HCT116 (cell line): ENCODE results near the gene ST7L. TPM values are rescaled to one million over a fixed set of nuclear protein-coding genes. Genes with fewer than 3 reads are reported as not detected.

Experiments used
- ATAC-seq: fragments of 200-7000 bp; cut with Tn5 transposase; 2 replicates; pipeline ENCODE4 v1.9.1; 2020; ENCODE audit warnings: mild to moderate bottlenecking, moderate library complexity
- BruUV-seq: library from RNA; stranded (reverse); fragments of 400-500 nt; replicated peaks from 2 replicates; lab custom pipeline; 2021; lab: Mats Ljungman, UMichigan
- CTCF ChIA-PET: fragments of 300-600 bp; sonication (Branson Sonifier 250); formaldehyde crosslinking; loops from one replicate; lab custom pipeline; 2021; ENCODE audit warnings: antibody characterized with exemption; lab: Charles Lee
- POLR2A ChIA-PET: fragments of 300-600, 350-600 bp; sonication (Branson Sonifier 250); formaldehyde crosslinking; loops from one replicate; lab custom pipeline; 2021; ENCODE audit warnings: antibody characterized with exemption; lab: Charles Lee
- RAD21 ChIA-PET, 2 experiments: fragments of 300-600 bp; sonication (Branson Sonifier 250); formaldehyde crosslinking; loops; one replicate each; lab custom pipeline; 2023; ENCODE audit warnings: low total read pairs in 2 of 2; ENCODE audit not compliant: uncharacterized antibody in 2 of 2, unreplicated experiment in 2 of 2, low non-redundant PET in 1 of 2; lab: Charles Lee
- DNase-seq: peaks from one replicate; pipeline ENCODE4 v3.0.0-alpha.2; 2010; ENCODE audit warnings: low read depth, low spot score
- H2AFZ ChIP-seq: fragments of 200-600 bp; shearing (Covaris generic), sonication (generic); 2 replicates; pipeline ENCODE4 v1.6.1; 2017; ENCODE audit warnings: low read depth, mixed run types, mixed read lengths, antibody characterized with exemption, low read length; ENCODE audit not compliant: poor library complexity, severe bottlenecking
- H3K27ac ChIP-seq: 2 replicates; pipeline ENCODE4 v1.5.1; 2012; ENCODE audit warnings: low read depth, low read length
- H3K27me3 ChIP-seq: fragments of 200-600 bp; sonication (generic); 2 replicates; pipeline ENCODE4 v1.6.1; 2016; ENCODE audit warnings: mixed run types, low read length, mixed read lengths; ENCODE audit not compliant: insufficient read depth
- H3K36me3 ChIP-seq, 2 experiments: fragments of 200-500 bp in 1 of 2; fragments of 200-600 bp in 1 of 2; sonication (Bioruptor generic) in 1 of 2; sonication (generic) in 1 of 2; 2 replicates each; pipeline versions ENCODE4 v1.5.1 to v1.6.1; 2014 to 2016; ENCODE audit warnings: low read length in 2 of 2, inconsistent platforms in 1 of 2, mixed read lengths in 1 of 2, mixed run types in 1 of 2; ENCODE audit not compliant: insufficient read depth in 2 of 2, control insufficient read depth in 1 of 2
- H3K4me1 ChIP-seq, 2 experiments: fragments of 200-600 bp in 1 of 2; sonication (generic) in 1 of 2; 2 replicates each; pipeline versions ENCODE4 v1.5.1 to v1.6.1; 2012 to 2017; ENCODE audit warnings: low read length in 2 of 2, inconsistent platforms in 1 of 2, mild to moderate bottlenecking in 1 of 2, mixed read lengths in 1 of 2, mixed run types in 1 of 2, moderate library complexity in 1 of 2; ENCODE audit not compliant: insufficient read depth in 2 of 2, control insufficient read depth in 1 of 2
- H3K4me2 ChIP-seq: fragments of 200-600 bp; sonication (generic); 2 replicates; pipeline ENCODE4 v1.6.1; 2017; ENCODE audit warnings: mixed run types, low read length, mixed read lengths
- H3K4me3 ChIP-seq, 2 experiments: fragments of 200-600 bp in 1 of 2; sonication (generic) in 1 of 2; replicated peaks in 1 of 2; 2 replicates each; pipeline ENCODE4 v1.5.1; 2011 to 2016; ENCODE audit warnings: low read length in 2 of 2, control low read depth in 1 of 2, low read depth in 1 of 2, mild to moderate bottlenecking in 1 of 2, mixed read lengths in 1 of 2, mixed run types in 1 of 2
- H3K79me2 ChIP-seq: fragments of 200-600 bp; sonication (generic); 2 replicates; pipeline ENCODE4 v1.6.1; 2017; ENCODE audit warnings: mild to moderate bottlenecking, mixed run types, low read length, moderate library complexity, mixed read lengths; ENCODE audit not compliant: insufficient read depth
- H3K9ac ChIP-seq: fragments of 200-600 bp; sonication (generic); 2 replicates; pipeline ENCODE4 v1.6.1; 2016; ENCODE audit warnings: low read length, mixed read lengths
- H3K9me2 ChIP-seq: fragments of 200-600 bp; sonication (generic), shearing (Covaris generic); 2 replicates; pipeline ENCODE4 v1.6.1; 2017; ENCODE audit warnings: mixed run types, mild to moderate bottlenecking, moderate library complexity; ENCODE audit not compliant: insufficient read depth
- H3K9me3 ChIP-seq, 2 experiments: fragments of 200-500 bp in 1 of 2; fragments of 200-600 bp in 1 of 2; sonication (Bioruptor generic) in 1 of 2; sonication (generic) in 1 of 2; 2 replicates each; pipeline ENCODE4 v1.6.1; 2014 to 2017; ENCODE audit warnings: low read length in 2 of 2, mixed read lengths in 2 of 2, inconsistent platforms in 1 of 2, low read depth in 1 of 2, mild to moderate bottlenecking in 1 of 2, mixed run types in 1 of 2, moderate library complexity in 1 of 2; ENCODE audit not compliant: control insufficient read depth in 1 of 2, insufficient read depth in 1 of 2
- H4K20me1 ChIP-seq: fragments of 200-600 bp; sonication (generic), shearing (Covaris generic); 2 replicates; pipeline ENCODE4 v1.6.1; 2017; ENCODE audit warnings: mixed run types, mild to moderate bottlenecking, moderate library complexity; ENCODE audit not compliant: insufficient read depth
- ATF3 ChIP-seq: IDR thresholded peaks from 2 replicates; pipeline ENCODE4 v1.6.1; 2012
- CEBPB ChIP-seq: IDR thresholded peaks from 2 replicates; pipeline ENCODE4 v1.6.1; 2012; ENCODE audit warnings: low read depth
- CTCF ChIP-seq, 3 experiments: fragments of 200-600 bp in 1 of 3; sonication (generic) in 1 of 3; IDR thresholded peaks in 2 of 3; conservative IDR thresholded peaks in 1 of 3; 2 replicates each; pipeline ENCODE4 v1.5.1; 2012 to 2017; ENCODE audit warnings: low read depth in 2 of 3, low read length in 2 of 3, antibody characterized with exemption in 1 of 3, borderline replicate concordance in 1 of 3, control low read depth in 1 of 3, mild to moderate bottlenecking in 1 of 3, mixed read lengths in 1 of 3, mixed run types in 1 of 3, moderate library complexity in 1 of 3; ENCODE audit not compliant: insufficient read depth in 1 of 3
- EZH2 ChIP-seq: fragments of 200-600 bp; sonication (generic); IDR thresholded peaks from 2 replicates; pipeline ENCODE4 v1.6.1; 2017; ENCODE audit warnings: antibody characterized with exemption, mixed run types
- EZH2phosphoT487 ChIP-seq: fragments of 200-600 bp; IDR thresholded peaks from 2 replicates; pipeline ENCODE4 v1.6.1; 2018; ENCODE audit warnings: antibody characterized with exemption, borderline replicate concordance
- FOSL1 ChIP-seq: IDR thresholded peaks from 2 replicates; pipeline ENCODE4 v1.6.1; 2012; ENCODE audit warnings: low read depth
- JUND ChIP-seq: IDR thresholded peaks from 2 replicates; pipeline ENCODE4 v1.6.1; 2012
- MAX ChIP-seq: IDR thresholded peaks from 2 replicates; pipeline ENCODE4 v1.6.1; 2012
- POLR2AphosphoS5 ChIP-seq: IDR thresholded peaks from 2 replicates; pipeline ENCODE4 v1.6.1; 2011; ENCODE audit warnings: mild to moderate bottlenecking, low read depth, low read length, moderate library complexity
- RAD21 ChIP-seq: IDR thresholded peaks from 2 replicates; pipeline ENCODE4 v1.6.1; 2012; ENCODE audit warnings: low read depth, mild to moderate bottlenecking
- REST ChIP-seq: IDR thresholded peaks from 2 replicates; pipeline ENCODE4 v1.6.1; 2012; ENCODE audit warnings: low read depth
- SP1 ChIP-seq: IDR thresholded peaks from 2 replicates; pipeline ENCODE4 v1.6.1; 2012; ENCODE audit warnings: low read depth
- SRF ChIP-seq: IDR thresholded peaks from 2 replicates; pipeline ENCODE4 v1.6.1; 2012; ENCODE audit warnings: low read depth
- YY1 ChIP-seq: IDR thresholded peaks from 2 replicates; pipeline ENCODE4 v1.6.1; 2011; ENCODE audit warnings: low read length, low read depth, moderate library complexity, mild to moderate bottlenecking; ENCODE audit not compliant: insufficient replicate concordance; ENCODE audit errors: extremely low read depth
- ZFX ChIP-seq: fragments of 450-650 bp; IDR thresholded peaks from 2 replicates; pipeline ENCODE4 v1.6.1; 2017
- intact Hi-C: fragments of 100-400 bp; cut with micrococcal nuclease; formaldehyde crosslinking; loops from 2 replicates; pipeline ENCODE4 v1.10.0; 2022
- total RNA-seq: library from RNA; stranded (reverse); gene quantifications from one replicate; pipeline ENCODE4 v1.2.1, GENCODE V29; 2021; ENCODE audit not compliant: unreplicated experiment

Gene ST7L
- total RNA-seq, 1 experiment from 2014 or later: 19.9 TPM

GRCh38 chr1:112501810-112502641, 116.9 kb downstream of the ST7L start (continued):
- TF ChIP-seq YY1: no peak
- no peak for TF ChIP-seq EZH2phosphoT487
- TF ChIP-seq POLR2AphosphoS5: no peak

GRCh38 chr1:112496290-112496689, 122.7 kb downstream of the ST7L start:
- ChIA-PET POLR2A (no interaction called here), RAD21 (no interaction called here), CTCF (no interaction called here)
- Histone ChIP-seq H2AFZ (no peak overlapping the region), H3K4me1 (peaks cover 0 to 2% of the 10 kb centered on the region in 2 experiments; a peak in 1 of 4 replicates), H3K36me3 (no peaks in the 10 kb centered on the region), H4K20me1 (no peaks in the 10 kb centered on the region), H3K9me2 (no peaks in the 10 kb centered on the region), H3K9ac (no peak overlapping the region), H3K9me3 (no peaks in the 10 kb centered on the region), H3K27ac (no peak overlapping the region), H3K4me3 (no peak overlapping the region), H3K4me2 (no peak overlapping the region)
- BruUV-seq: no TSS peak
- ATAC-seq (no peak), DNase-seq (no peak)
- intact Hi-C loops: no loop called here
- TF ChIP-seq ZFX: no peak
- no peak for TF ChIP-seq CTCF (IDR thresholded peaks at IDR 0.05 in 2 of 3, conservative IDR thresholded peaks at IDR 0.05 in 1 of 3; ENCODE audit: borderline replicate concordance in 1 of 3, insufficient read depth in 1 of 3, low read depth in 2 of 3, low read length in 2 of 3)
- TF ChIP-seq YY1: no peak
- TF ChIP-seq CEBPB: no peak
- TF ChIP-seq FOSL1: no peak
- TF ChIP-seq SP1: no peak
- no peak for TF ChIP-seq SRF
- TF ChIP-seq MAX: no peak
- no peak for TF ChIP-seq ATF3
- no peak for TF ChIP-seq EZH2
- TF ChIP-seq JUND: no peak
- no peak for TF ChIP-seq REST
- TF ChIP-seq RAD21: no peak
- TF ChIP-seq, all 23 proteins: peak for 0
- Histone ChIP-seq H3K27me3 (no peaks in the 10 kb centered on the region), H3K79me2 (no peaks in the 10 kb centered on the region)
